ENCODE measurements around the gene PCGF2. TPM values are rescaled to one million over a fixed set of nuclear protein-coding genes. Genes with fewer than 3 reads are reported as not detected.
"Not testable (repeated sequence)": the region's sequence is repeated elsewhere in the genome, so short reads cannot be mapped to it uniquely, and the experiment has no call there.

PCGF2 gene
- total RNA-seq, 2 donors from 2014 or later = 14.1 to 28.4 TPM

DNA sequence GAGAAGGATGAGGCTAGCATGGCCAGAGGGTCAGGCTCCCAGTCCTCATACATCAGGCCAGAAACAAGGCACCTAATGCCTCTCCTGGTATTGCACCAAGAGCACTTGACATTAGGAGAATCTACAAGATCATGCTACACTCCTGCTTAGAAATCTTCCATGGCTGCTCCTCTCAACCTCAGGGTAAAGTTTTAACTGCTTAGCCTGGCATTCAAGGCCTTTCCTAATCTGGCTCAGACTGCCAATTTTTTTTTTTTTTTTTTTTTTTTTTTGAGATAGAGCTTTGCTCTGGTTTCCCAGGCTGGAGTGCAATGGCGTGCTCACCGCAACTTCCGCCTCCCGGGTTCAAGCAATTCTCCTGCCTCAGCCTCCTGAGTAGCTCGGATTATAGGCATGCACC is 43.0 kb upstream of the PCGF2 start:
- H3K27me3 ChIP-seq (replicated peaks; ENCODE audit: insufficient read depth) = no peaks in the 10 kb centered on the region
- no peak overlapping the region for H3K27ac ChIP-seq
- DNase-seq (ENCODE audit: low spot score) = no peak
- H3K9me3 ChIP-seq = no peaks in the 10 kb centered on the region
- H3K36me3 ChIP-seq = peaks cover 10% of the 10 kb centered on the region
- no peak overlapping the region for H3K4me3 ChIP-seq
- ATAC-seq (ENCODE audit: insufficient number of reproducible peaks, low FRiP score, low read depth) = no peak
- TF ChIP-seq, protein P1, sequence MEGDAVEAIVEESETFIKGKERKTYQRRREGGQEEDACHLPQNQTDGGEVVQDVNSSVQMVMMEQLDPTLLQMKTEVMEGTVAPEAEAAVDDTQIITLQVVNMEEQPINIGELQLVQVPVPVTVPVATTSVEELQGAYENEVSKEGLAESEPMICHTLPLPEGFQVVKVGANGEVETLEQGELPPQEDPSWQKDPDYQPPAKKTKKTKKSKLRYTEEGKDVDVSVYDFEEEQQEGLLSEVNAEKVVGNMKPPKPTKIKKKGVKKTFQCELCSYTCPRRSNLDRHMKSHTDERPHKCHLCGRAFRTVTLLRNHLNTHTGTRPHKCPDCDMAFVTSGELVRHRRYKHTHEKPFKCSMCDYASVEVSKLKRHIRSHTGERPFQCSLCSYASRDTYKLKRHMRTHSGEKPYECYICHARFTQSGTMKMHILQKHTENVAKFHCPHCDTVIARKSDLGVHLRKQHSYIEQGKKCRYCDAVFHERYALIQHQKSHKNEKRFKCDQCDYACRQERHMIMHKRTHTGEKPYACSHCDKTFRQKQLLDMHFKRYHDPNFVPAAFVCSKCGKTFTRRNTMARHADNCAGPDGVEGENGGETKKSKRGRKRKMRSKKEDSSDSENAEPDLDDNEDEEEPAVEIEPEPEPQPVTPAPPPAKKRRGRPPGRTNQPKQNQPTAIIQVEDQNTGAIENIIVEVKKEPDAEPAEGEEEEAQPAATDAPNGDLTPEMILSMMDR (IDR thresholded peaks at IDR 0.05) = no peak
- H3K4me1 ChIP-seq (ENCODE audit: control insufficient read depth in 1 of 2, low read depth in 2 of 2) = peaks cover 9 to 33% of the 10 kb centered on the region in 2 donors

DNA sequence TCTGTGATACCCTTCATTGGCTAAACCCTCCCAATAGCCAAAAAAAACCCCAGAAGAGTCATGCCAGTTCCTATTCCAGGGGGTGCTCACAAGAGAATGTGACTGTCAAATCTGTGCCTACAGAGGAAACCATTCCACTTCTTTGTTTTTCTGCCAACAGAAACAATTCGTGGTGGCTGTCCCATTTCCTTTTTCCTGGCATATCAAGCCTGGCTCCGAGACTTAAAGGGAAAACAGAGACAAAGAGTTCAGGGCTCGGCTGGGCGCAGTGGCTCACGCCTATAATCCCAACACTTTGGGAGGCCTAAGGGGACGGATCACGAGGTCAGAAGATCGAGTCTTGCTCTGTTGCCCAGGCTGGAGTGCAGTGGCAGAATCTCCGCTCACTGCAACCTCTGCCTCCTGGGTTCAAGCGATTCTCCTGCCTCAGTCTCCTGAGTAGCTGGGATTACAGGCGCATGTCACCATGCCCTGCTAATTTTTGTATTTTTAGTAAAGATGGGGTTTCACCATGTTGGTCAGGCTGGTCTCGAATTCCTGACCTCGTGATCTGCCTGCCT is 42.1 kb upstream of the PCGF2 start:
- Histone ChIP-seq H3K36me3 (peaks cover 18% of the 10 kb centered on the region), H3K4me1 (ENCODE audit: control insufficient read depth in 1 of 2, low read depth in 2 of 2) (peaks cover 8 to 29% of the 10 kb centered on the region in 2 donors)
- H3K27ac ChIP-seq; ATAC-seq (ENCODE audit: insufficient number of reproducible peaks, low FRiP score, low read depth); H3K27me3 ChIP-seq (replicated peaks; ENCODE audit: insufficient read depth); H3K4me3 ChIP-seq; DNase-seq (ENCODE audit: low spot score); H3K9me3 ChIP-seq: not testable (repeated sequence)

DNA sequence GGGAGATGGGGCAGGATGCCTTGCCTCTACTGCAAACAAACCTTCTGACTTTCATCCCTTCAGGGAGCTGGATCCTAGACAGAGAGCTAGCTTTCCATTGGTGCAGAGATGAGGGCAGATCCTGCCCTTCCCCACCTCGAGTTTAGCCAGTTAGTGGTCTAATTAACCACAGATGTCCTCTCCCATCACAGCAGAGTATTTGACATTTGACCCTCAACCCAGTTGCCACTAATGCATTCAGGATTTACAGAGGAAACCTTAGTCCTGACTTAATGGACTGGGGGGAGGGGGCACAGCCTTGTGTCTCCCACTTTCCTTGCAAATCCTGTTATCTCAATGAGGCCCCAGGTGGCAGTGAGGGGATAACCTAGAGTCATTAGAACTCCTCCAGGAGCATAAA is 41.0 kb upstream of the PCGF2 start:
- Histone ChIP-seq H3K36me3 (peaks cover 28% of the 10 kb centered on the region), H3K27ac (no peak overlapping the region), H3K27me3 (replicated peaks; ENCODE audit: insufficient read depth) (no peaks in the 10 kb centered on the region), H3K4me1 (ENCODE audit: control insufficient read depth in 1 of 2, low read depth in 2 of 2) (peaks cover 8 to 23% of the 10 kb centered on the region in 2 donors), H3K4me3 (no peak overlapping the region), H3K9me3 (no peaks in the 10 kb centered on the region)
- TF ChIP-seq, protein P1 (IDR thresholded peaks at IDR 0.05) = no peak
- DNase-seq (ENCODE audit: low spot score) = no peak
- no peak for ATAC-seq (ENCODE audit: insufficient number of reproducible peaks, low FRiP score, low read depth)

DNA sequence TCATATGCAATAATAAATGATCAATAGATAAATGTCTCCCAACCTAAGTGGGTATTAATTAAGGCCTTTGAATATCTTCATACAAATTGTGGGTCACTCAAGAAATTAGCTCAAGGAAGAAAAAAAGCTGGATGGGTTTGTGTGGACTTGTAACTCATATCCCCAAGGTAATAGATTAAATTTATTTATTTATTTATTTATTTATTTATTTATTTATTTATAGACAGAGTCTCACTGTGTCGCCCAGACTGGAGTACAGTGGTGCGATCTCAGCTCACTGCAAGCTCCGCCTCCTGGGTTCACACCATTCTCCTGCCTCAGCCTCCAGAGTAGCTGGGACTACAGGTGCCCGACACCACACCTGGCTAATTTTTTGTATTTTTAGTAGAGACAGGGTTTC is 39.9 kb upstream of the PCGF2 start:
- H3K27me3 ChIP-seq (replicated peaks; ENCODE audit: insufficient read depth); H3K27ac ChIP-seq; H3K9me3 ChIP-seq; H3K4me3 ChIP-seq; DNase-seq (ENCODE audit: low spot score); ATAC-seq (ENCODE audit: insufficient number of reproducible peaks, low FRiP score, low read depth): not testable (repeated sequence)
- H3K36me3 ChIP-seq = peaks cover 40% of the 10 kb centered on the region
- H3K4me1 ChIP-seq (ENCODE audit: control insufficient read depth in 1 of 2, low read depth in 2 of 2) = peaks cover 8 to 18% of the 10 kb centered on the region in 2 donors

DNA sequence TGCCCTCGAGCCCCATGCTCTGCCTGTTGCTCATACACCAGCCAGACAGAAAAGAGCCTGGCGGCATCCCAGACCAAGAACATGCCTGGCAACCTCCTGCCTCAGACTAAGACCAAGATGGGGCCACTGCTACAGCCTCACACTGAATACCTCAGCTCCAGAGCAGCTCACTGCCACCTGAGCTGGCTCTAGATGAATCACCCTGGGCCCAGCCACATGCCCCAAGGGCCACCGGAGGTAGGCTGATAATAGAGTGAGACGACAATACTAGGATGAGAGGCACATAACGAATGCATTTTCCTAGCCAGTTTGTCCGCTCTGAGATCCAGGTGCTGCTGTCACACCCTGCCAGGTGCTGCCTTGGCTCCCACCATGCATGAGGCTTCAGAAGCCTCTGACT is 38.2 kb upstream of the PCGF2 start:
- ATAC-seq (ENCODE audit: insufficient number of reproducible peaks, low FRiP score, low read depth) (no peak), DNase-seq (ENCODE audit: low spot score) (no peak)
- no peak overlapping the region for H3K4me3 ChIP-seq
- peaks cover 55% of the 10 kb centered on the region for H3K36me3 ChIP-seq
- H3K4me1 ChIP-seq (ENCODE audit: control insufficient read depth in 1 of 2, low read depth in 2 of 2) = peaks cover 8 to 18% of the 10 kb centered on the region in 2 donors
- H3K27me3 ChIP-seq (replicated peaks; ENCODE audit: insufficient read depth) = no peaks in the 10 kb centered on the region
- H3K27ac ChIP-seq = no peak overlapping the region
- no peaks in the 10 kb centered on the region for H3K9me3 ChIP-seq
- TF ChIP-seq, protein P1 (IDR thresholded peaks at IDR 0.05) = no peak

DNA sequence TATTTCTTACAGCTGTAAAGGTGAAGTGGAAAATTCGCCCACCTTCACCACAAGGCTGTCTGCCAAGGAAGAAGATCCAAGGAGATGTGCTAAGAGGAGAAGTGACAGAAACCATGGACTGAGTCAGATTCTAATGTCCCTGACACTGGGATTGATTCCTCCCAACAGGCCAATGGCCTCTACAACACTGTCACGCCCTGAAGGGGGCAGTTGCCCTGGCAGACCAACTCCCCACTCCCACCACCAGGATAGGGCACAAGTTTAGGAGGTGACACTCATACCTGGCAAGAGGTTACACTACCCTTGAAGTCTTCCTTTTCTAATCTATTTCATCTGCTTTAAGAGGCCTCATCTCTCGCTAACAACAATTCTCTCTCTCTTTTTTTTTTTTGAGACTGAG is 35.1 kb upstream of the PCGF2 start:
- Histone ChIP-seq H3K4me1 (ENCODE audit: control insufficient read depth in 1 of 2, low read depth in 2 of 2) (no peaks in the 10 kb centered on the region), H3K27me3 (replicated peaks; ENCODE audit: insufficient read depth) (no peaks in the 10 kb centered on the region), H3K9me3 (no peaks in the 10 kb centered on the region), H3K27ac (no peak overlapping the region), H3K4me3 (no peak overlapping the region), H3K36me3 (peaks cover 86% of the 10 kb centered on the region)
- DNase-seq (ENCODE audit: low spot score) = no peak
- no peak for ATAC-seq (ENCODE audit: insufficient number of reproducible peaks, low FRiP score, low read depth)
- TF ChIP-seq, protein P1 (IDR thresholded peaks at IDR 0.05) = no peak

All from thoracic aorta (tissue), 2 donors.